Measurements from ENCODE around the gene PCBD1.

The PCBD1 gene

GRCh38 chr10:70898687-70899086 is 10.3 kb upstream of the PCBD1 start:
- ATAC-seq (ENCODE audit: low read depth) = 0 out of 3 replicates have a peak, but pooled peaks have one; percentile 35
- peaks cover 3% of the 10 kb centered on the region for H3K4me1 ChIP-seq (ENCODE audit: insufficient read depth, poor library complexity, severe bottlenecking)
- no peaks in the 10 kb centered on the region for H3K27me3 ChIP-seq (ENCODE audit: insufficient read depth, poor library complexity, severe bottlenecking)
- H3K27ac ChIP-seq (ENCODE audit: poor library complexity, severe bottlenecking) = no peak overlapping the region
- no peak overlapping the region for H3K4me3 ChIP-seq (ENCODE audit: severe bottlenecking)
- no peaks in the 10 kb centered on the region for H3K36me3 ChIP-seq (ENCODE audit: low read depth)
- TF ChIP-seq CTCF (IDR thresholded peaks at IDR 0.05; ENCODE audit: poor library complexity, severe bottlenecking) = no peak
- H3K9me3 ChIP-seq (ENCODE audit: severe bottlenecking) = no peaks in the 10 kb centered on the region
- DNase-seq (ENCODE audit: low spot score) = no peak

DNA sequence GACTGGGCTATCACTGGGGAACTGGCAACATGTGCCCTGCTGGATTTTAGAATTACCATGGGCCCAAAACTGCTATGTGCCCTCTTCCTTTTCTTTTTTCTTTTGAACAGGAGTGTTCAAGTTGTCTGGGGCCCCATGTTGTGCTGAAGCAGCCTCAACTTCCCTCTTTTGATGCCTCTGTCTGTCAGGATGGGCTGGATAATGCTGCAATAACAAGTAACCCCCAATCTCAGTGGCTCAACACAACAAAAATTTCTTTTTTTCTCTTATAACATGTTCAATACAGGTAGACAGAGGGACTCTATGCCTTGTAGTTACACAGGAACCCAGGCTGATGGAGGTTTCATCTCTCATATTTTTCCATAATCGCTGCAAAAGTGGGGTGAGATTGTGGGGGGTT is 8.2 kb upstream of the PCBD1 start:
- H3K27ac ChIP-seq (ENCODE audit: poor library complexity, severe bottlenecking) = no peak overlapping the region
- no peak for TF ChIP-seq CTCF (IDR thresholded peaks at IDR 0.05; ENCODE audit: poor library complexity, severe bottlenecking)
- H3K4me3 ChIP-seq (ENCODE audit: severe bottlenecking) = no peak overlapping the region
- no peaks in the 10 kb centered on the region for H3K9me3 ChIP-seq (ENCODE audit: severe bottlenecking)
- H3K4me1 ChIP-seq (ENCODE audit: insufficient read depth, poor library complexity, severe bottlenecking) = peaks cover 5% of the 10 kb centered on the region
- DNase-seq (ENCODE audit: low spot score) (no peak), ATAC-seq (ENCODE audit: low read depth) (no peak)
- H3K27me3 ChIP-seq (ENCODE audit: insufficient read depth, poor library complexity, severe bottlenecking) = no peaks in the 10 kb centered on the region
- no peaks in the 10 kb centered on the region for H3K36me3 ChIP-seq (ENCODE audit: low read depth)

GRCh38 chr10:70894416-70894815 is 6.1 kb upstream of the PCBD1 start:
- no peaks in the 10 kb centered on the region for H3K36me3 ChIP-seq (ENCODE audit: low read depth)
- no peak overlapping the region for H3K4me3 ChIP-seq (ENCODE audit: severe bottlenecking)
- H3K4me1 ChIP-seq (ENCODE audit: insufficient read depth, poor library complexity, severe bottlenecking) = peaks cover 9% of the 10 kb centered on the region
- no peak for TF ChIP-seq CTCF (IDR thresholded peaks at IDR 0.05; ENCODE audit: poor library complexity, severe bottlenecking)
- DNase-seq (ENCODE audit: low spot score) (no peak), ATAC-seq (ENCODE audit: low read depth) (no peak)
- no peaks in the 10 kb centered on the region for H3K9me3 ChIP-seq (ENCODE audit: severe bottlenecking)
- H3K27me3 ChIP-seq (ENCODE audit: insufficient read depth, poor library complexity, severe bottlenecking) = no peaks in the 10 kb centered on the region
- no peak overlapping the region for H3K27ac ChIP-seq (ENCODE audit: poor library complexity, severe bottlenecking)

GRCh38 chr10:70893227-70894006 is 5.1 kb upstream of the PCBD1 start:
- H3K36me3 ChIP-seq (ENCODE audit: low read depth) = no peaks in the 10 kb centered on the region
- no peaks in the 10 kb centered on the region for H3K9me3 ChIP-seq (ENCODE audit: severe bottlenecking)
- no peak for DNase-seq (ENCODE audit: low spot score)
- H3K4me1 ChIP-seq (ENCODE audit: insufficient read depth, poor library complexity, severe bottlenecking) = peaks cover 14% of the 10 kb centered on the region
- TF ChIP-seq CTCF (IDR thresholded peaks at IDR 0.05; ENCODE audit: poor library complexity, severe bottlenecking) = no peak
- H3K27ac ChIP-seq (ENCODE audit: poor library complexity, severe bottlenecking) = no peak overlapping the region
- H3K27me3 ChIP-seq (ENCODE audit: insufficient read depth, poor library complexity, severe bottlenecking) = no peaks in the 10 kb centered on the region
- no peak overlapping the region for H3K4me3 ChIP-seq (ENCODE audit: severe bottlenecking)
- ATAC-seq (ENCODE audit: low read depth) = no peak

DNA sequence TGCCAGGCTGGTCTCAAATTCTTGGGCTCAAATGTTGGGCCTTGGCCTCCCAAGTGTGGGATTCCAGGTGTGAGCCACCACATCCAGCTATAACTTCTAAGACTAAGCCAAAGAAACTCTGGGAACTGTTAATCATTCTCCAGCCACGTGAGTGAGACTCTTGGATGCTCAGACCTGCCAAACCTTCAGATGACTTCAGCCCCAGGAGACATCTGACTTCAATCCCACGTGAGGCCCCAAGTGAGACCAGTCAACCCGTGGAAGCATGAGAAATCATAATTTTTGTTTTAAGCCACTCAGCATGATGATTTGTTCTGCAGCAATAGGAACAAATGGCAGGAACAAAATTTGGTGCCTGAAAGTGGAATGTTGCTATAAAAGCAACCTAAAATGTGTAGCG is 4.3 kb upstream of the PCBD1 start:
- H3K4me3 ChIP-seq (ENCODE audit: severe bottlenecking) = no peak overlapping the region
- no peak for TF ChIP-seq CTCF (IDR thresholded peaks at IDR 0.05; ENCODE audit: poor library complexity, severe bottlenecking)
- H3K9me3 ChIP-seq (ENCODE audit: severe bottlenecking) = no peaks in the 10 kb centered on the region
- H3K27ac ChIP-seq (ENCODE audit: poor library complexity, severe bottlenecking) = no peak overlapping the region
- H3K27me3 ChIP-seq (ENCODE audit: insufficient read depth, poor library complexity, severe bottlenecking) = no peaks in the 10 kb centered on the region
- DNase-seq (ENCODE audit: low spot score) (no peak), ATAC-seq (ENCODE audit: low read depth) (no peak)
- H3K4me1 ChIP-seq (ENCODE audit: insufficient read depth, poor library complexity, severe bottlenecking) = peaks cover 14% of the 10 kb centered on the region
- H3K36me3 ChIP-seq (ENCODE audit: low read depth) = no peaks in the 10 kb centered on the region

All from RWPE2 (cell line).